ENCODE results near the gene TOMM34. TPM values are rescaled to one million over a fixed set of nuclear protein-coding genes. Genes with fewer than 3 reads are reported as not detected.

The TOMM34 gene
- total and polyA plus RNA-seq, 2 experiments from 2014 or later: 32.0 to 50.0 TPM

DNA sequence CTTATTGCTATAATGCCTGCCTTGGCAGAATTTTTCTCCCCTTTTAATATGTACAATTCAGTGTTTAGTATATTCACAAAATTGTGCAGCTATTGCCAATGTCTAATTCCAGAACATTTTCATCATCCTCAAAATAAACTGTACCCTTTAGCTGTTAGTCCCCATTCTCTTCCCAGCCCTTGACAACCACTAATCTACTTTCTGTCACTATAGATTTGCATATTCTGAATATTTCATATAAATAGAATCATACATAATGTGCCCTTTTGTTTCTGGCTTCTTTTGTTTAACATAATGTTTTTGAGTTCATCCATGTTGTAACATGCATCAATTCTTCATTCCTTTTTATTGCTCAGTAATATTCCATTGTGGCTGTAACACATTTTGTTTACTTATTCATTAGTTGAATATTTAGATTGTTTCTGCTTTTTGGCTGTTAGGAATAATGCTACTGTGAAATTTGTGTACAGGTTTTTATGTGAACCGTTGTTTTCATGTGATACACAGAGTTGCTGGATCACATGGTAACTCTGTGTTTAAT lies 28.5 kb upstream of the TOMM34 start:
- TF ChIP-seq EZH2phosphoT487 (IDR thresholded peaks at IDR 0.05; ENCODE audit: low read depth, severe bottlenecking, unreplicated experiment) (no peak), EZH2 (IDR thresholded peaks at IDR 0.05; ENCODE audit: borderline replicate concordance) (no peak)
- TF ChIP-seq, protein P1, sequence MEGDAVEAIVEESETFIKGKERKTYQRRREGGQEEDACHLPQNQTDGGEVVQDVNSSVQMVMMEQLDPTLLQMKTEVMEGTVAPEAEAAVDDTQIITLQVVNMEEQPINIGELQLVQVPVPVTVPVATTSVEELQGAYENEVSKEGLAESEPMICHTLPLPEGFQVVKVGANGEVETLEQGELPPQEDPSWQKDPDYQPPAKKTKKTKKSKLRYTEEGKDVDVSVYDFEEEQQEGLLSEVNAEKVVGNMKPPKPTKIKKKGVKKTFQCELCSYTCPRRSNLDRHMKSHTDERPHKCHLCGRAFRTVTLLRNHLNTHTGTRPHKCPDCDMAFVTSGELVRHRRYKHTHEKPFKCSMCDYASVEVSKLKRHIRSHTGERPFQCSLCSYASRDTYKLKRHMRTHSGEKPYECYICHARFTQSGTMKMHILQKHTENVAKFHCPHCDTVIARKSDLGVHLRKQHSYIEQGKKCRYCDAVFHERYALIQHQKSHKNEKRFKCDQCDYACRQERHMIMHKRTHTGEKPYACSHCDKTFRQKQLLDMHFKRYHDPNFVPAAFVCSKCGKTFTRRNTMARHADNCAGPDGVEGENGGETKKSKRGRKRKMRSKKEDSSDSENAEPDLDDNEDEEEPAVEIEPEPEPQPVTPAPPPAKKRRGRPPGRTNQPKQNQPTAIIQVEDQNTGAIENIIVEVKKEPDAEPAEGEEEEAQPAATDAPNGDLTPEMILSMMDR (IDR thresholded peaks at IDR 0.05; ENCODE audit: poor library complexity): no peak
- Histone ChIP-seq H3K36me3 (replicated peaks; ENCODE audit: insufficient read depth, low read depth) (no peaks in the 10 kb centered on the region), H3K9me3 (ENCODE audit: low read depth) (no peaks in the 10 kb centered on the region), H3K79me2 (peaks cover 4% of the 10 kb centered on the region), H2AFZ (no peak overlapping the region), H3K9me2 (replicated peaks; ENCODE audit: insufficient read depth) (no peaks in the 10 kb centered on the region), H3K4me1 (ENCODE audit: insufficient read depth) (no peaks in the 10 kb centered on the region), H3K4me3 (no peak overlapping the region), H3K27me3 (no peaks in the 10 kb centered on the region), H3K4me2 (no peak overlapping the region), H3K27ac (no peak overlapping the region), H4K20me1 (ENCODE audit: insufficient read depth, poor library complexity, severe bottlenecking) (no peaks in the 10 kb centered on the region)
- 95% methylated on average over 1 of the region's 1 CpG for WGBS (ENCODE audit: low lambda C conversion rate, missing lambda C conversion rate)
- no peak for DNase-seq (ENCODE audit: low spot score)

DNA sequence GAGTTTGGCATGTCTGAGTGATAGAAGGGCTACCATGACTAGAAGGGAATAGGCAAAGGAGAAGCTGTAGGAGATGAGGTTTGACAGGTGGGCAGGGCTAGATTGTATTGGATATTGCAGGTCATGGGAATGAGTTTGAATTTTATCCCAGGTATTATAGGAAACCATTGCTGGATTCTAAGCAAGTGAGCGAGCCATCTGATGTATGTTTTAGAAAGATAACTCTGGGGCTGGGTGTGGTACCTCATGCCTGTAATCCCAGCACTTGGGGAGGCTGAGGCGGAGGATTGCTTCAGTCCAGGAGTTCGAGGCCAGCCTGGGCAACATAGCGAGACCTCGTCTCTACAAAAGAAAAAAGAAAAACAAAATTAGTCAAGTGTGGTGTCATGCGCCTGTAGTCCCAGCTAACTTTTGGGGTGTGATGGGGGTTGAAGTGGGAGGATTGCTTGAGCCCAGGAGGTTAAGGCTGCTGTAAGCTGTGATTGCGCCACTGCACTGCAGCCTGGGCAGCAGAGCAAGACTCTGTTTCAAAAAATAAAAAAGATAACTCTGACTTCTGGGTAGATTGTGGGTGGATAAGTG lies 23.0 kb upstream of the TOMM34 start:
- no peaks in the 10 kb centered on the region for H3K27me3 ChIP-seq
- TF ChIP-seq EZH2 (IDR thresholded peaks at IDR 0.05; ENCODE audit: borderline replicate concordance) (no peak), EZH2phosphoT487 (IDR thresholded peaks at IDR 0.05; ENCODE audit: low read depth, severe bottlenecking, unreplicated experiment) (no peak)
- TF ChIP-seq, protein P1 (IDR thresholded peaks at IDR 0.05; ENCODE audit: poor library complexity): no peak
- H3K4me1 ChIP-seq (ENCODE audit: insufficient read depth): no peaks in the 10 kb centered on the region
- no peak overlapping the region for H2AFZ ChIP-seq
- no peak overlapping the region for H3K4me3 ChIP-seq
- WGBS (ENCODE audit: low lambda C conversion rate, missing lambda C conversion rate): 97% methylated on average over 7 of the region's 7 CpGs
- no peaks in the 10 kb centered on the region for H3K9me2 ChIP-seq (replicated peaks; ENCODE audit: insufficient read depth)
- H3K9me3 ChIP-seq (ENCODE audit: low read depth): no peaks in the 10 kb centered on the region
- no peaks in the 10 kb centered on the region for H3K79me2 ChIP-seq
- no peaks in the 10 kb centered on the region for H3K36me3 ChIP-seq (replicated peaks; ENCODE audit: insufficient read depth, low read depth)
- H4K20me1 ChIP-seq (ENCODE audit: insufficient read depth, poor library complexity, severe bottlenecking): no peaks in the 10 kb centered on the region
- DNase-seq (ENCODE audit: low spot score): no peak
- H3K4me2 ChIP-seq: no peak overlapping the region
- no peak overlapping the region for H3K27ac ChIP-seq

DNA sequence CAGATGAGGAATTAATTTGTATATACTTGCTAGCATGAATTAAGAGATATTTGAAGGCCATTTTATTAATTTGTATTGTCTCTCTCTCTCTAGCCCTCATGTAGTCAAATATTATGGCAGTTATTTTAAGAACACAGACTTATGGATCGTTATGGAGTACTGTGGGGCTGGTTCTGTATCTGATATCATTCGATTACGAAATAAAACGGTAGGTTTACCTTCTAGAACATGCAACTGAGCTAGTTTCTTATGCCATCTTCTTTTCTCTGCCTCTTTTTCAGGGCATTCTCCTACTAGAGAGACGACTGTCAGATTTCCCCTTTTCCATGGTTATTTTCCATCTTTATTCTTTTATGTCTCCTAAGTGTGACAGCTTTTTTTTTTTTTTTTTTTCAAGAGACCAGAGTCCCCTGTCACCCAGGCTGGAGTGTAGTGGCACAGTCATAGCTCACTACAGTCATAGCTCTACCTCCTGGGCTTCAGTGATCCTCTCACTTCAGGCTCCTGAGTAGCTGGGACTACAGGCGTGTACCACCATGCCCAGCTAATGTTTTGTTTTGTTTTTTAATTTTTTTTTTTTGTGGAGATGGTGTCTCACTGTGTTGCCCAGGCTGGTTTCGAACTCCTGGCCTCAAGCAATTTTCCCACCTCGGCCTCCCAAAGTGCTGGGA lies 21.7 kb upstream of the TOMM34 start:
- Histone ChIP-seq H2AFZ (no peak overlapping the region), H3K9me3 (ENCODE audit: low read depth) (no peaks in the 10 kb centered on the region), H3K4me1 (ENCODE audit: insufficient read depth) (no peaks in the 10 kb centered on the region), H3K27me3 (no peaks in the 10 kb centered on the region), H3K36me3 (replicated peaks; ENCODE audit: insufficient read depth, low read depth) (no peaks in the 10 kb centered on the region), H3K9me2 (replicated peaks; ENCODE audit: insufficient read depth) (no peaks in the 10 kb centered on the region), H3K4me2 (no peak overlapping the region), H3K79me2 (no peaks in the 10 kb centered on the region), H4K20me1 (ENCODE audit: insufficient read depth, poor library complexity, severe bottlenecking) (no peaks in the 10 kb centered on the region), H3K4me3 (no peak overlapping the region), H3K27ac (no peak overlapping the region)
- no peak for DNase-seq (ENCODE audit: low spot score)
- 98% methylated on average over 8 of the region's 8 CpGs for WGBS (ENCODE audit: low lambda C conversion rate, missing lambda C conversion rate)
- TF ChIP-seq EZH2 (IDR thresholded peaks at IDR 0.05; ENCODE audit: borderline replicate concordance): no peak
- TF ChIP-seq EZH2phosphoT487 (IDR thresholded peaks at IDR 0.05; ENCODE audit: low read depth, severe bottlenecking, unreplicated experiment): no peak
- TF ChIP-seq, protein P1 (IDR thresholded peaks at IDR 0.05; ENCODE audit: poor library complexity): no peak
